Head of caudate nucleus (tissue), 42 donors: ENCODE results near the gene CPEB3.
"Not testable (repeated sequence)": the region's sequence is repeated elsewhere in the genome, so short reads cannot be mapped to it uniquely, and the experiment has no call there.

Experiments used
- DNase-seq, 42 donors: peaks; one replicate each; pipeline versions ENCODE4 v3.0.0 to v3.0.0-alpha.2; 2020 to 2021; ENCODE audit warnings: mixed read lengths in 7 of 42
- intact Hi-C: fragments of 100-400 bp; cut with DNase I; formaldehyde crosslinking; loops from one replicate; pipeline ENCODE4 v1.15.0; 2022

CPEB3 gene

DNA sequence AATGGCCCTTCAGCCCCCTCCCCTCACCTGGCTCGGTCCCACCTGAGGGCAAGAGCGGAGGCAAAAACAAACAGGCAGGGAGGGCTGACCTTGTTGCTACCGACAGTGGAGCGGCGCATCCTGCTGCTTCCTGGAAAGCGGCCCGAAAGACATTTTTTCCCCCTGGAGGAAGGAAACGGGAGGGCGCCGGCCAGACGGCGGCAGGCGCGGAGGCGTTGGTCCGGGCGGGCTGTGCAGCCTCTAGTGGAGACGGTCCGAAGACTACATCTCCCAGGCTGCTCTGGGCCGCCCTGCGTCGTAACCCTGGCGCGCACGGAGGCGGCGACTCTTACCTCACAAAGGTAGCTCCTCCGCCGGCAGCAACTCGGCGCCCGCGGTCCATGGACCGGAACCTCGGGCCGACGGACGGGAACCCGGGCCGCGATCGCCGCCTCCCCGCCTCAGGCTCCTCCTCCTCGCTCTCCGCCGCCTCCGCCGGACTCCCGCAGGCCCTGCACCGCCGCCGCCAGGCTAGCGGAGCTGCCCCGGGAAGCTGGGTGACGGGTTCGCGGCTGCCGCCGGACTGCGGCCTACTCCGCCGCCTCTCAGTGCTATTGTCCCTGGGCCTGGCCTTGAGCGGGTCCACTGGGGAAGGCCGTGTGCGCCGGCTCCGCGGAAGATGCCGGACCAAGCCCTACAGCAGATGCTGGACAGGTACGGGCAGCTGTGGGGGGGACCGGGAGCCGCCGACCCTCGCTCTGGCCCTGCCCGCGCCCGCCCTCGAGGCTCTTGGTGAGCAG lies at the start of gene CPEB3, which contains the start of gene MARCHF5:
Gene CPEB3, minus strand, starts transcription at position 242 of the 779 bp plus-strand sequence. CDS start 50,728 bp downstream, outside the sequence.
Gene MARCHF5, plus strand, starts transcription at position 331 of the 779 bp plus-strand sequence. Its CDS starts 328 bp downstream, at position 659.
- peak; percentile 89 to 98 (median 95) for DNase-seq
- intact Hi-C loops: loop anchor here (2.0 to 5.0 kb wide), 2 partner anchors 50 to 204 kb away; no protein-coding TSS in a partner anchor

DNA sequence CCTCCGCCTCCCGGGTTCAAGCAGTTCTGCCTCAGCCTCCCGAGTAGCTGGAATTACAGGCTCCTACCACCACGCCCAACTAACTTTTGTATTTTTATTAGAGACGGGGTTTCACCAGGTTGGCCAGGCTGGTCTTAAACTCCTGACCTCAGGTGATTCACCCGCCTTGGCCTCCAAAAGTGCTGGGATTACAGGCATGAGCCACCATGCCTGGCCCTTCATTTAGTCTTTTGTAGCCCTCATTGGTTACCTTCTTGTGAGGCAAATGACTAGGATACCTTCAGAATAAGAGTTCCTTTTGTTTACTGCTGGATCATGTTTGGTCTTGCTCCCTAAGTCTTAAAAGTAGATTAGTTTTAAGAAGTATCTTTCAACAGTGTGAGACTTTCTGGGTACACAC lies 39.0 kb upstream of the CPEB3 start:
- DNase-seq, intact Hi-C loops: not testable (repeated sequence)

DNA sequence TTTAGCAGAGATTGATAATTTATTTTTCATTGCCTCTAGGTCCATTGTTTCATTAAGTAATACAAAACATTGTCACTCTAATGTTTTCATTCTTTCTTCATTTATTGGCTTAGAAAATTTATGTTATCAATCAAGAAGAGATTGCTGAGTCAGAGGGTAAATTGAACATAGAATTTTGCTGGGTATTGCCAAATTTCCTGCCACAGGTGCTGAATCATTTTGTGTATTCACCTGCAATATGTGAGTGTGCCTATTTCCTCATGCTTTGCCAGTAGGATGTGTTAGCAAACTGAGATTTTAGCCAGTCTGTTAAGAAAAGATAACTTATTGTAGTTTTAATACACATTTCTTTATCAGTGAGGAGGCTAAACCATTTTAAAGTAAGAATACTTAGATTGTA lies 38.1 kb upstream of the CPEB3 start:
- intact Hi-C loops: no loop called here

DNA sequence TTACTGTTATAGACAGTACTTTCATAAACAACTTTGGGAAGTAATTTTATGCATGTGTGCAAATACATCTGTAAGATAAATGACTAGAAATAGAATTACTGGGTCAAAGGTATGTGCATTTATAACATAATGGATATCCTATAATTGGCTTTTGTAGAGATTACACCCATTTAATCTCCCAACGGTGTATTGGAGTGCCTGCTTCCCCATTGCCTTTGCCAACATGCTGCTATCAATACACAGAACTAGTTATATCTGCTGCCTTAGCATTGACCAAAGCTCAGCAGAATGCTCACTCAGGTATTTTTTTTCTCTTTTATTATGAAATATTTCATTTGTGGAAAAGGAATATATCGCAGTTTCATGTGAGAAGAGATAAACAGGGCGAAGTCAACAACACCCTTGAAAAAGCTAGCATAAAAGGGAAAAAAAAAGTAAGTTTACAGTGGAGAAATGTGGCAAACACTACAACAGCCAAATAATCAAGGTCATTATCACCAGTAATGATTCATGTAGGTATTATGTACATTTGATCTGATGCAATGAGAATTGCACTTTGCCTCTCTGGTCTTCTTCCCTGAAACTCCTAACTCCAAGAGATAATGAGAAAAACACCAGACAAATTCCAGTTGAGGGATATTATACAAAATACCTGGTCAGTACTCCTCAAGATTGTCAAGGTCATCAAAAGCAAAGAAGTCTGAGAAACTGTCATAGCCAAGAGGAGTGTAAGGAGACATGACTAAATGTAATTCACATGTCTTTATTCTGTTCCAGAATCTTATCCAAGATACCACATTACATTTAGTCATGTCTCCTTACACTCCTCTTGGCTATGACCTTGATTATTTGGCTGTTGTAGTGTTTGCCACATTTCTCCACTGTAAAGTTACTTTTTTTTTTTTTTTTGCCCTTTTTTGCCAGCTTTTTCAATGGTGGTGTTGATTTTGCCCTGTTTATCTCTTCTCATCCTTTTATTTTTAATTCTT lies 36.9 kb upstream of the CPEB3 start:
- intact Hi-C loops: no loop called here
- no peak for DNase-seq

More for the DNA sequence above, 38.1 kb upstream of the CPEB3 start:
- no peak for DNase-seq

DNA sequence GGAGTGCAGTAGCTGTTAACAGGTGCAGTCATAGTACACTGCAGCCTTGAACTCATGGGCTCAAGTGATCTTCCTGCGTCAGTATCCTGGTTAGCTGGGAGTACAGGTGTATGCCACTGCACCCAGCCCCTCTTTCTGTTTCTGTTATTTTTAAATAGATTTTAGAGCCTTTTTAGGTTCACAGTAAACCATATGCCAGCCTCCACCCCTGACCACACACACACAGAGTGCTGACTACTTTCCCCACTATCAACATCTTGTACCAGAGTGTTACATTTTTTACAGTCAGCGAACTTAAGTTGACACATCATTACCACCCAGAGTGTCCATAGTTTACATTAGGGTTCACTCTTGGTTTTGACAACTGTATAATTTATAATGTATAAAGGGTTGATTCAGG lies 32.2 kb upstream of the CPEB3 start:
- DNase-seq: no peak
- intact Hi-C loops: no loop called here

DNA sequence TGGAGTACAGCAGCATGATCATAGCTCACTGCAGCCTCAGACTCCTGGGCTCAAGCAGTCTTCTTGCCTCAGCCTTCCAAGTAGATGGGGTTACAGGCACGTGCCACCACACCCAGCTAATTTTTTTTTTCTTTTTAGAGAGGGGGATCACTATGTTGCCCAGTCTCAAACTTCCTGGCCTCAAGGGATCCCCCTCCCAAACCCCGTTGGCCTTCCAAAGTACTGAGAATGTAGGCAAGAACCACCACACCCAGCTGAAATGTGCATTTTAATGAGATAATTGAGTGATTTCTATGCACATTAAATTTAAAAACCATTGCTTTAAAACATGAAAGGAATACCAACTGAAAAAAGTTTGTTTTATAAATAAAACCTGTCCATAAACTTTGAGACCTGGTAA lies 25.7 kb upstream of the CPEB3 start:
- no peak for DNase-seq
- intact Hi-C loops: no loop called here

DNA sequence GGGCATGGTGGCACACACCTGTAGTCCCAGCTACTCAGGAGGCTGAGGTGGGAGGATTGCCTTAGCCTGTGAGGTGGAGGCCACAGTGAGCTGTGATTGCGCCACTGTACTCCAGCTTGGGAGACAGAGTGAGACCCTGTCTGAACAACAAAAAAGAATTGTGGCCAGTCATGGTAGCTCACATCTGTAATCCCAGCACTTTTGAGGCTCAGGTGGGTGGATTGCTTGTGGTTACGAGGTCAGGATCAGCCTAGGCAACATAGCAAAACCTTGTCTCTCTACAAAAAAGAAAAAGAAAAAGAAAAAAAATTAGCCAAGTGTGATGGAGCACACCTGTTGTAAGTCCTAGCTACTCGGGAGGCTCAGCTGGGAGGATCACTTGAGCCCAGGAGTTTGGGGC lies 22.9 kb upstream of the CPEB3 start:
- no peak for DNase-seq
- intact Hi-C loops: no loop called here

DNA sequence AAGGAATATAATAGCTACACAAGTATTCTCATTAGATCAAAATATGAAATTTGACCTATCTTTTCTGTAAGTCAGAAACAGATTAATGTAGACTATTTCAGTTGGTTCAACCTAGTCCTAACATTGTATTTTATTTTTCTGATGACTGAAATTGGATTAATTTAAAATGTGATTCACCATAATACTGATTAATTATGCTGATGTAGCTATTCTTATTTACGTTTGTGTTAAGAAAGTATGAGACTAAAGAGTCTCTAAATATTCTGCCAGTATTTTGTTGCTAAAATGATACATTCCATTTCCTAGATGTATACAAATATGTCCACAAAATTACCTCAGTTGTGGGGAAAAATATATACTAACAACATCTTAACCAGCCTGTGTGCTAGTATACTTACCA lies 18.4 kb upstream of the CPEB3 start:
- intact Hi-C loops: no loop called here
- DNase-seq: no peak

DNA sequence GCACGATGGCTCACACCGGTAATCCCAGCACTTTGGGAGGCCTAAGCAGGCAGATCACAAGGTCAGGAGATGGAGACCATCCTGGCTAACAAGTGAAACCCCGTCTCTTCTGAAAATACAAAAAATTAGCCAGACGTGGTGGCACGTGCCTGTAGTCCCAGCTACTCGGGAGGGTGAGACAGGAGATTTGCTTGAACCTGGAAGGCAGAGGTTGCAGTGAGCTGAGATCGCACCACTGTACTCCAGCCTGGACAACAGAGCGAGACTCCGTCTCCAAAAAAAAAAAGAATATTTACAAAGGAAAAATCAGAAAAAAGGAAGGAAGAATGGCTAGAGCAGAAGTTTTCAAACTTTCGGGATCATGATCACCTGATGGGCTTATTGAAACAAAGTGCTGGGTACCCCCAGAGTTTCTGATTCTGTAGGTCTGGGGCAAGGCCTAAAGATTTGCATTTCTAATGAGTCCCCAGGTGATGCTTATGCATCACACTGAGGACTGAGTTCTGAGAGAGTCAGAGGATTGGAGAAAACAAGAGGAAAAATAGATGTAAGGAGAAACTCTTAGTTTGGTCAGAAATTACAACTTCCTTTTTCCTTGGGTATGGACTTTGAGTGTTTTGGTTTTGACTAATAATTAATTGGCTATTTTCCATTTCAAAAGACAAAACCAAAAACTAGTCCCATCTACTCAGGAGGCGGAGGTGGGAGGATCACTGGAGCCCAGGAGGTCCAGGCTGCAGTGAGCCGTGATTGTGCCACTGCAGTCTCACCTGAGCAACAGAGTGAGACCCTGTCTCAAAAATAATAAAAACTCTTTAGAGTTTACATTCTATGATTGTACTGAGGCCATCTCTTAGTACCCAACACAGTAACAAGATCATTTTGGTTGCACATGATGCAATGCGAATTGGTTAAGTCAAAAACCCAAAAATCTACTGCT lies 14.5 kb upstream of the CPEB3 start:
- intact Hi-C loops: no loop called here
- DNase-seq: no peak

DNA sequence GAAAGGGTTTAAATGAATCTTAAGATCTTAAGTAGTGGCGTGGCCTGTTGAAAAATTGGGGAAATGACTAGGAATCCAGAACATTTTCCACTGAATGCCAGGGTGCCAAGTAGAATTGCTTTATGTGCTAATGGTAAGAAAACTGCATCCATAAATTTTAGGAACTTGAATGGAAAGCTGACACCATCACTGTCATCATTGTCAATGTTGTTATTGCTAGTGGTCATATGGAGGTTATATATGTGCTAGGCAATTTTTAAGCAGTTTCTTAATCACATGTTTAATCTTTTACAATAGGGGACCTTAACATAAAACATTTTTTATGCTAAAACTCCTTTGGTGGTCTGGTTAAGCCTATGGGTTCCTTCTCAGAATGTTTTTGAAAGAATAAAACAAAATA lies 13.2 kb upstream of the CPEB3 start:
- no peak for DNase-seq
- intact Hi-C loops: no loop called here

DNA sequence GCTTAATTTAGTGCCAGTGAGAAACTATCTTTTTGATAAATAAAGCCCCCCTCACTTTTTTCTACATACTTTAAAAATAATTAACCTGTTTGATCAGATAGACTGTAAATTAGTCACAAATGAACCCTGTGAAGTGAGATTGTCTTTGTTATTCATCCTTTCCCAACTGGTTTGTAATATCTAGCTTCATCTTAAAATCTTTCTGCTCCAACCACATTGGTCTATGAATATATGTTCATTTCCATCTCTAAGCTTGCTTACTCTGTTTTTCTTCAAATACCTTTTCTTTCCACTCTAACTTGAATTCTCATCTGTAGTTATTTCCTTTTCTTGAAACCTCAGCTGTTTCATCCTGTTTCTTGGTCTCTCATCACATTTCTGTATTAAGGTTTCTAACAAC lies 12.2 kb upstream of the CPEB3 start:
- DNase-seq: no peak
- intact Hi-C loops: no loop called here

DNA sequence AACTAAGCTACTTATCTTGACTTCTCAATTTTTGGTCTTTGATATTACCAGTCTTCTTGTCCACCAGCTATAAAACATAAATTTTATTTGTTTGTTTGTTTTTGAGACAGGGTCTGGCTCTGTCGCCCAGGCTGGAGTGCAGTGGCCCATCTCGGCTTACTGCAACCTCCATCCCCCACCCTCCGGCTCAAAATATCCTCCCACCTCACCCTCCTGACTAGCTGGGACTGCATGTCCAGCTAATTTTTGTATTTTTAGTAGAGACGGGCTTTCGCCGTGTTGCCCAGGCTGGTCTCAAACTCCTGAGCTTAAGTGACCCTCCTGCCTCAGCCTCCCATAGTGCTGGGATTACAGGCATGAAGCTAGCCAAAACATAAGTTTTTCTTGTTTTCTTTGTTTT lies 7.6 kb upstream of the CPEB3 start:
- DNase-seq: no peak
- intact Hi-C loops: no loop called here

DNA sequence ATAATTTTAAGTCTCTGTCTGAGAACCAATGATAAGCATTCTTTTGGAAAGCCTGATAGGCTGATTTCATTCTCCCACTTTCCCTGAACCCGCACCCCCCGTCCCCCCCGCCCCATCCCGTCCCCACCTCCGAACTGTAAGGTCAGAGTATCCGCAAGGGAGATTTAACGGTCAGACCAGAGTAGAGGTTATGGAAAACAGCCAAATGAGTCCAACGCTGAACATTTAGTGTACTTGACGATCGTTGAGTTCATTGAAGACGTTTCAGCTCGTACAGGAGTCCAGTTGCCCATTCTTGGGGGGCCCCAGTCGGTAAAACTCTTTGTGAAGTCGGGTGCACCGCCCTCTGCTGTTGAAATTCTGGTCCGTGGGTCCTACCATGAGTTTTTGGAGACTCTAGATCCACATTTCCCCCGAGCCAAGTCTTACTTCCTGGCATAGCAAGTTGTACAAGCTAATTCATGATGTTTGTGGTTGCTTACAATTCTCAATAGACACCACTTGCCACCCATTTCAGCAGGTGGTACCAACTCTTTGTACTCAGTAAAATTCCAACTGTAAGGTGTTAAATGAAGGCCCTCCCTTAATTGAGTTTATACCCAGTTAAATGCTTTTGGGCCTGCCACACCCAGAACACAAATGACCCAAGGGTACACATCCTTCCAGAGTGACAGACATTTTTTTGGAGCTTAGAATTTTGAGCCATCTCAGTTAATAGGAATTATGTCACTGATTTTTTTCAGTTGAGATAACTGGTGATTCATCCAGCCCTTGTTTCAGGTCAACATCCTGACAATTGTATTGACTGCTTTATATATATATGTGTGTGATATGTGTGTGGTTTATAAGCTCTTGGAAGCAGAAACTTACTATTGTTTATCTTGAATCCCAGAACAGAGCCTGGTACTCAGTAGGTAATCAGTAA lies 1.3 kb upstream of the CPEB3 start:
- peak in 40 of 42 donors; percentile 32 to 81 (median 56) for DNase-seq
- intact Hi-C loops: loop anchor here (2.0 to 5.0 kb wide), 2 partner anchors 51 to 205 kb away; no protein-coding TSS in a partner anchor

DNA sequence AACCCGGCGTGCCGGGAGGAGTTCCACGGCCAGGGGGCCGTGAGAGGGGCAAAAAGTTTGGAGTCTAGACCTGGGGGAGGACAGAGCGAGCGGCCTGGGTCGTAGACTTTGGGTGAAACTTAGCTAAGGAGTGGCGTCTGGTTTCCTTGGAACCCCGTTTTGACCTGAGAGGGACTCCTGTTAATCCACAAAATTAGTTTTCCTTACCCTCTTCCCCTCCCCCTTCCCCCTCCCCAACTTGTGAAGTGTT lies 663 bp upstream of the CPEB3 start:
- peak in 3 of 42 donors; percentile 4 to 35 (median 21) for DNase-seq
- intact Hi-C loops: loop anchor here (2.0 to 5.0 kb wide), 2 partner anchors 51 to 204 kb away; no protein-coding TSS in a partner anchor

DNA sequence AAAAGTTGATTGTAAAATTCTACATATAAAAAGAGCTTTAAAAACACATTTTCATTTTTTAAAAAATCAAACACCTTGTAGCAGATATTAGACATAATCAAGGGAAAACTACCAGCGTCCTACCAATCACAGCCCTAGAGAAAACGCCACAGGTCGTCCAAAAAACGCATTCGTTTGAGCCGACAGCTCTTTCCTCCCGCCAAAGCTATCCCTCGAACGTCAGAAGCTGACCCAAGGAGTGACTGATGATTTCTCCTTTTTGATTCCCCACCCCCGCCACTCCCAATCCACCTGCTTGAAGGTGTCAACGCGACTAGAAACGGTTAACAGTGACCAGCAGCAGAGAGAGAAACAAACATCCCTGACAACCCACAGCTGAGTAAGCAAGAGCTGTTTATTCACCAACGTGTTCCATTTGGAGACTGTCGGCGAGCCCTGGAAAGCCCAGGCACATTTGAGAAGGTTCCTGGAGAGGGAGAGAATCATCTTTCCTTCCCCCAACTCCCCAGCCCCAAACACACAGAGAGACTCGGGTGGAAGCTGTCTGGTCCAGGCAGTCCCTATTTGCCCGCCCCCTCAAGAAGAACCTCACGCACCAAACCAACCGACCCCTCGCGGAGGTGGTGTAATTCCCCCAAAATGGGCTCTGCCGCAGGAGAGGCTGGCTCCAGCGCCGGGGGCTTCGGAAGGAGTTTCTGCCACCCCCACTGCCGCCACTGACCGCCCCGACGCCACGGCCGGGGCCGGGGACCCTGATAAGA lies 622 bp downstream of the CPEB3 start:
- DNase-seq: peak in 40 of 42 donors; percentile 11 to 73 (median 42)
- intact Hi-C loops: loop anchor here (2.0 to 5.0 kb wide), 2 partner anchors 49 to 203 kb away; no protein-coding TSS in a partner anchor

DNA sequence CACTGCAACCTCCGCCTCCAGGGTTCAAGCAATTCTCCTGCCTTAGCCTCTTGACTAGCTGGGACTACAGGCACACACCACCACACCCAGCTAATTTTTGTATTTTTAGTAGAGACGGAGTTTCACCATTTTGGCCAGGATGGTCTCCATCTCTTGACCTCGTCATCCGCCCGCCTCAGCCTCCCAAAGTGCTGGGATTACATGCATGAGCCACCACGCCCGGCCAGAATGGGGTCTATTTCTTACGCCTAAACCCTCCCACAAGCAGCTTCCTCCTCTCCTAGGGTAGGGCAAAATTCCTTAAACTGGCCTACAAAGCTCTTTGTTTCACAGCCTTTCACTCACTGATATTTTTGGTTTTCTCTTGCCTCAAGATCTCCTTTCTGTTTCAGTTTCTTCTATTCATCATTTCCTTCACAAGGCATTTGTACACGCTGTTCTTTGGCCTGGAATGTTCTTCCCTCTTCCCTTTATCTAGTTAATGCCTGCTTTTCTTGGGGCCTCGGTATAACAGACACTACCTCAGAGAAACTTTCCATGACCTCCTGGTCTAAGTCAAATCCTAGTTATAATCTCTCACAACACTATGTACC lies 6.7 kb downstream of the CPEB3 start:
- intact Hi-C loops: no loop called here
- DNase-seq: no peak
